GM21825 (cell line): ENCODE data around the gene GNG3.

Experiments used
- ATAC-seq: cut with Tn5 transposase; IDR thresholded peaks from one replicate; pipeline ENCODE4 v1.9.1; 2021; ENCODE audit warnings: mild to moderate bottlenecking, moderate library complexity; ENCODE audit not compliant: unreplicated experiment

Gene GNG3

GRCh38 chr11:62755086-62755615 lies 47.7 kb downstream of the GNG3 start:
- ATAC-seq, result no peak

- ATAC-seq, result no peak
Measured at GRCh38 chr11:62757846-62758788, 50.6 kb downstream of the GNG3 start.
